Measurements from ENCODE around the gene DDX59.

GRCh38 chr1:200625381-200625824 lies 44.3 kb downstream of the DDX59 start:
- TF ChIP-seq CTCF (IDR thresholded peaks at IDR 0.05) (no peak), MAX (IDR thresholded peaks at IDR 0.05; ENCODE audit: low read depth) (no peak), GABPA (IDR thresholded peaks at IDR 0.05; ENCODE audit: low read depth) (no peak)
